ENCODE measurements around the gene DIP2C. TPM values are rescaled to one million over a fixed set of nuclear protein-coding genes. Genes with fewer than 3 reads are reported as not detected.
"Not testable (repeated sequence)": the region's sequence is repeated elsewhere in the genome, so short reads cannot be mapped to it uniquely, and the experiment has no call there.

The DIP2C gene
- total RNA-seq, 2 donors from 2014 or later = 11.0 to 12.2 TPM

DNA sequence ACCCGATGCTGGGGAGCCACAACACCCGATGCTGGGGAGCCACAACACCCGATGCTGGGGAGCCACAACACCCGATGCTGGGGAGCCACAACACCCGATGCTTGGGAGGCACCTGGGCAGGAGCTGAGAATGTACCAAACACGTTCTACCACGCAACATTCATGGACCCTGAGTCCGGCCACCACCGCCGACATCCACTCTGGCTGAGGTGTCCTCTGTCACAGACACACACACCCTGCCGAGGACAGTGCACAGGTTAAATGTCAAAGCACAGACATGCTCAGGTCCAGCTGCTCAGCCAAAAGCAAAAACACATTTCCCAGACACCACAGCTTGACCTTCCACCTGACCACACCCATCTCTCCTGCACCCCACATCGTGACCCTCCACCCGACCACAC, 148.4 kb downstream of the DIP2C start:
- ATAC-seq (no peak), DNase-seq (no peak)
- intact Hi-C loops (cut with DNase I, micrococcal nuclease) = no loop called here

DNA sequence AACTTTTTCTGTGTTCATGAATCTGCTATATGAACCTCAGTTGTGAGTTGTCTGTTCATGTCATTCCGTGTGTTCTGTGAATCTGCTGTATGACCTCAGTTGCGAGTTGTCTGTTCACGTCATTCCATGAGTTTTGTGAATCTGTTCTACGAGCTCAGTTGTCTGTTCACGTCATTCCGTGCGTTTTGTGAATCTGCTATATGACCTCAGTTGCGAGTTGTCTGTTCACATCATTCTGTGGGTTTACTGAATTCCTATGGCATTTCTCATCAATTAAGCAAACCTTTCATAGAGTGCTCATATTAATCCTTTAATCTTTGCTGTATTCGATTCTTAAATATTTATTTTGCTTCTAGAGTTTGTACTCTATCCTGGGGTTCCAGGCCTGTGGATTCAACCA, 150.6 kb downstream of the DIP2C start:
- ATAC-seq (no peak), DNase-seq (no peak)
- intact Hi-C loops (cut with DNase I, micrococcal nuclease) = no loop called here

DNA sequence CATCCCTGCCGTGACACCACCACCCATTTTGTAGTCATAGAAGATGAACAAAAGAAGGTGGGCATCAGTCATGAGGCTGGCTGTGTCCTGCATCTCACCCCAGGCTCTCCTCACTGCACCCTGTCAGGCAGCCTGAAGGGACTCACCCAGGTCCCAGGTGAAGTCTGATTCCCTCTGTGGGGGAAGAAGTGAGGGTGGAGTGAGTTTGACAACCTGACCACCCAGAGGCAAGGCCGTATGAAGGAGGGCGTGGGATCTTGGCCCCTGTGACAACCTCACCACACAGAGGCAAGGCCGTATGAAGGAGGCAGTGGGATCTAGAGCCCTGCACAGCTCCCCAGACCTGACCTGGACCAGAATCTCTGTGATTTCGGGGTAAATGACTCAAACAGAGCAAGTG, 152.5 kb downstream of the DIP2C start:
- intact Hi-C loops (cut with DNase I, micrococcal nuclease) = no loop called here
- ATAC-seq (no peak), DNase-seq (no peak)

DNA sequence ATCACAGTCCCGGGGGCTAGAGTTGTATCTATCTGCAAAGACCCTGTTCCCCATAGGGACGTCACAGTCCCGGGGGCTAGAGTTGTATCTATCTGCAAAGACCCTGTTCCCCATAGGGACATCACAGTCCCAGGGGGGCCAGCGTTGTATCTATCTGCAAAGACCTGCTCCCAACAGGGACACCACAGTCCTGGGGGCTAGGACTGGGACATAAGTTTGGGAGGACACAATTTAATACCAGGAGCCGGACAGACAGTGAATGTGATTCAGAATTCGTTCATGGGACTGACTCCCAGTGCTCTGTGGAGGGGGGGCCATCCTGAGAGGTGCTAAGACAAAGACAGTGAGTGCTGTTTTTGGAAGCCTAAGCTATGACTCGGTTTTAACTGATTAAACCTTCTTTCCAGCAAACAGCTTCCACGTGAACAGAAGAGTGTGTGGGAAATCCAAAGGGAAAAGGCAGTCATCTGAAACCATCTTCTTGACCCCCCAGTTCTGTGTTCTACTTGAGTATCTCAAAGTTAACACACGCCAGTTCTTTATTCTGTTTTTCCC, 153.0 kb downstream of the DIP2C start:
- ATAC-seq (no peak), DNase-seq (no peak)
- intact Hi-C loops (cut with DNase I, micrococcal nuclease) = no loop called here

DNA sequence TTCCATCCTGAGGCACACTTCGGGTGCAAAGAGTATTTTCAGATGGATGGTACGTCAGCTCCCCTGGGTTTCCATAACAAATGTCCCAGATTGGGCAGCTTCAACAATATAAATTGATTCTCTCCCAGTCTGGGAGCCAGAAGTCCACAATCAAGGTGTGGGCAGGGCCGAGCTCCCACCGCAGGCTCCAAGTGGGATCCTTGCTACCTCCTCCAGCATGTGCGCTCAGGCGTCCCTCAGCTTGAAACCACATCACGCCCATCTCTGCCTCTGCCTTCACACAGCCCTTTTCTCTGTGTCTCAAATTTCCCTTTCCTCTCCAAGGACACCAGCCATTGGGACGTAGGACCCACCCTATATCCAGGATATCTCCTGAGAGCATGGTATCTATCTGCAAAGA, 153.5 kb downstream of the DIP2C start:
- DNase-seq = no peak
- ATAC-seq = no peak
- intact Hi-C loops (cut with DNase I, micrococcal nuclease) = no loop called here

DNA sequence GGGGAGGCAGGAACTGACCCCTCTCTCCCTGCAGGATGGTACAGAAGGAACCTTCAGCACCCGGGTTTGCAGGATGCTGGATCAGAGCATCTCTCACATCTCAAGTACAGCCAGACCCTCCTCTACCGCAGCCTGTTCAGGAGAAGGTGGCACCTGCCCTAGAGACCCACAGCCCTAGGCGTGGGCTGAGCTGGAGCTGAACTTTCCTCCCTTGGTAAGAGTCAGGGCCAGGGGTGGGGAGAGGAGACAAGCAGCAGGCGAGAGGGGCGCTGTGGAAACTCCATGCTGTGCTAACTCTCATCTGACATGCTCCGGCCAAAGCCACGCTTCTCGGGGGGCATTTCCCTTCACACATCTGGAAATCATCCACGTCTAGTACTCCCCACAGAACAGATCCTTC, 154.4 kb downstream of the DIP2C start:
- ATAC-seq (no peak), DNase-seq (no peak)

DNA sequence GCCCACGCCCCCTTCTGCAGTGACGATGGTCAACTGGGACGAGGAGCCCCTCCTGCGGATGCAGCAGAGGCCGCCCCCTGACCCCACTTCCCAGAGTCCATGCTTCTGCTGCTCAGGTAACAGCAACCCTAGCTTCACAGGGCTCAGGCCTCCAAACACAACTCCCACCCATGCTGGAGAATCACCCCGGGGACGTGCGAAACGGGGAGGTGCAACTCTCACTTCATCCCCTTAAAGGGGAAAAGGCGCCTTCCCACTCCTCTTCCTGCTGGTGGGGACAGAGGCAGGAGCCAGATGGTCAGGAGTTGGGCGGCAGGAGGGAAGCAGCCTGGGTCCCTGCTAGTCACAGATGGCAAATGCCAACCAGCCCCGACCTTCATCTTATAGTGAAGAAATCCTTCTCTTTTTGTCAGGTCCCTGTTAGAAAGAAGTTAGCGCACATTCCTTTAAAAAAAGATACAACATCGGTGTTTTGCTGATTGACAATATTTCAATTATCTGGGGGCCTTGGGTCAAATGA, 155.4 kb downstream of the DIP2C start:
- DNase-seq (no peak), ATAC-seq (no peak)
- intact Hi-C loops (cut with DNase I, micrococcal nuclease) = no loop called here

More for the DNA sequence above, 154.4 kb downstream of the DIP2C start:
- intact Hi-C loops (cut with DNase I, micrococcal nuclease) = no loop called here

DNA sequence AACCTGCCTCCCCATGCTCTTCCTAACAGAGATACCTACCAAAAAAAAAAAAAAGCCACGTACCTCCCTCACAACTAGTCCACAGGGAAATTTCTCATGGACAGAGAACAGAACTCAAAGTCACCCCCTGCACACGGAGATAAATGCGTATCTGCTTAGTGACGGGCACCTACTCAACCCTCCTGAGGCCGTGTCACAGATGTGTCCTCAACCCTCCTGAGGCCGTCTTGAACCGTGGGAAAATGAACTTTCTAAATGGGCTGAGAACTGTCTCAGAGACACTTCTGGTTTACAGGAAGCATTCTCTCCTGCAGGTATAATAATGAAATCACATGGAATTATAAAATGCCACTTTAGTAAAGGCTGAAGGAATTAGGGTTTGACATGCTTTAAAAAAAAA, 155.9 kb downstream of the DIP2C start:
- intact Hi-C loops (cut with DNase I, micrococcal nuclease) = no loop called here
- no peak for ATAC-seq
- DNase-seq = no peak

DNA sequence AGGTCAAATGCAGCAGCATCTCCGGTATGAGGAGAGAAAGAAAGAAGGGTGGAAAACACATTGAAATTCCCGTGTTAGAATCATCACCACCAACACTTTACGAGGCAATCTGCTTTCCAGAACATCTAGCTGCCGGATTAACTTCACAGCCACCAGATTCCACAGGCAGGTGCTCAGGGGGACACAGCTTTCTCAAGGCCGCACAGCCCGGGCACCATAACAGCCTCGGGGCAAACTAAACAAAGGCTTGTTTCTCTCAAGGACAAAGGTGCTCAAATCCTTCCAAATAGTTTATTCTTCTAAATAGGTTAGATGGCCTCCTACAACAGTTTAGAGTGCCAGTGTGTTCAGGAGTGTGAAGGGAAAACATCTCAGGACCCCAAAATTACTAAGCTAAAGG, 156.3 kb downstream of the DIP2C start:
- intact Hi-C loops (cut with DNase I, micrococcal nuclease) = no loop called here
- ATAC-seq (no peak), DNase-seq (no peak)

DNA sequence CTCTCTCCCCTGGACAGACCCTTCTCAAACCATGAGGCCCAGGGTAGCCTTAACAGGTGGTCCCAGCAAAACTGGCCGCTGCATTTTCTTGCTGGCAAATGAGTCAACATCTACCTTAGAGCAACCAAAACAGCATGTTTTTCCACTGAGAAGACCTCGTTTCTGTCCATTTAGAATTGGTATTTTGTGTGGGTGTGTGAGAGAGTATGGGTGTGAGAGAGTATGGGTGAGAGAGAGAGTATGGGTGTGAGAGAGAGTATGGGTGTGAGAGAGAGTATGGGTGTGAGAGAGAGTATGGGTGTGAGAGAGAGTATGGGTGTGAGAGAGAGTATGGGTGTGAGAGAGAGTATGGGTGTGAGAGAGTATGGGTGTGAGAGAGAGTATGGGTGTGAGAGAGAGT, 157.1 kb downstream of the DIP2C start:
- intact Hi-C loops (cut with DNase I, micrococcal nuclease); ATAC-seq: not testable (repeated sequence)

DNA sequence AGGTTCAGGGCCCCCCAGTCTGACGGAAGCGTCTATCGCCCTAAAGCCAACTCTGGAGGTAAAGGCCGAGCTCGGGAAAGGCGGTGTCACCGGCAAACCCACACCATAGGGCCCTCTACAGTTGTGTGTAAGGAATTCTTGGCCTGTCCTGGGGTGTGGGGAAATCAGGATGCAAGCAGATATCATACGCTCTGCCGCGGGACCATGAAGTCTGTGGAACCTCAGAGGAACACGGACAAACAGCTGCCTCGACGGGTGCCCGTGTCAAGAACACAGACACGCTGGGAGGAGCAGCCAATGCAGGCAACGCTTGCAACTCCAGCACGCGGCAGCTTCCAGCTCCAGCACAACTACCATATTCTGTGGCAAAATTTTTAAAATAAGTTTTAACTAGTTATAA, 157.9 kb downstream of the DIP2C start:
- DNase-seq (no peak), ATAC-seq (no peak)
- intact Hi-C loops (cut with DNase I, micrococcal nuclease) = no loop called here

More for the DNA sequence above, 157.1 kb downstream of the DIP2C start:
- not testable (repeated sequence) for DNase-seq

DNA sequence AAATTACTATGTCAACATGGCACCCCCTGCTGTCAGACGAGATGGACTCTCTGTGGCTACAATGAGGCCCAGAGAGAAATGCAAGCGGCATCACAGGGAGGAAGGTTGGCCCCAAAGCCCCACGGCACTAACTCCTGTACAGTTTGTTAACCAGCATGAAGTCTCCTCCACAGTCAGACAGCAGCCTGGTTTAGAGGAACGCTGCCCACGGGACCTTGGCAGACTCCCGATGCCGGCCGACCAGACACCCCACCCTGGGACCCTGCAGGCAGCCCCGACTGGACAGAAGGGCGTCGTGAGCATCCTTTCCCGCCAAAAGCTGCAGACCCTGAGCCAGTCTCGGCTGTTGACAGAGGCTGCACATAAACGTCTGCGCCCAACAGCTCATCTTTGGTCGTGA, 158.8 kb downstream of the DIP2C start:
- ATAC-seq (no peak), DNase-seq (no peak)
- intact Hi-C loops (cut with DNase I, micrococcal nuclease) = no loop called here

DNA sequence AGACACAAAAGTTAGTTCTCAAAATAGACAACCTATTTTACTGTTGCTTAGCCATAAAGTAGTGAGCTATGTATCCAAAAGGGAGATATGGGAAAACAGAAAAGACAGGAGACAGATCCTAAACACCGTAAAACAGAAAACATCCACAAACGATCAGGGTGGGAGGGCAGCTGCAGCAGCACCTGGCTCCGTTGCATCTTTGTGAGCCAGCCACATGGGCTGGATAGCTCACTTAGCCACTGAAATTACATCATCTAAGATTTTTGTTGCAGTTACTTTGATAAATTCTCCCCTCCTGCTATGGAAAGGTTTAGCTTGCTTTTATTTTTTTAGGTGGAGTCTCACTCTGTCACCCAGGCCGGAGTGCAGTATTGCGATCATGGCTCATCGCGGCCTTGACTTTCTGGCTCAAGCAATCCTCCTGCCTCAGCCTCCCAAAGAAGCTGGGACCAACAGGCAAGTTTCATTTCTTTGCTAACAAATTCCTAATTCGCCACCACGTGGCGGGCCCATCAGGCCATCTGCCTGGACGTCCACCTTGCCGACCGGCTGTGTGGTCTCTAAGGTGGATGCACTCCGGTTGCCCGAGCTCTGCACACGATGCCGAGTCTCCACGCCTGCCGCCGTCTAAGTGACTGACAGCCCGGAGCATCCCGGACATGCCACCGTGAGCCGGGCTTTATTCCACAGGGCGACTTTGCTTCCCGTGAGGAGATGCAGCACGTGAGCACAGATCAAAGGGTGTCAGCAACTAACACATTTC, 159.8 kb downstream of the DIP2C start:
- intact Hi-C loops (cut with DNase I, micrococcal nuclease) = no loop called here
- DNase-seq = no peak
- ATAC-seq = no peak

DNA sequence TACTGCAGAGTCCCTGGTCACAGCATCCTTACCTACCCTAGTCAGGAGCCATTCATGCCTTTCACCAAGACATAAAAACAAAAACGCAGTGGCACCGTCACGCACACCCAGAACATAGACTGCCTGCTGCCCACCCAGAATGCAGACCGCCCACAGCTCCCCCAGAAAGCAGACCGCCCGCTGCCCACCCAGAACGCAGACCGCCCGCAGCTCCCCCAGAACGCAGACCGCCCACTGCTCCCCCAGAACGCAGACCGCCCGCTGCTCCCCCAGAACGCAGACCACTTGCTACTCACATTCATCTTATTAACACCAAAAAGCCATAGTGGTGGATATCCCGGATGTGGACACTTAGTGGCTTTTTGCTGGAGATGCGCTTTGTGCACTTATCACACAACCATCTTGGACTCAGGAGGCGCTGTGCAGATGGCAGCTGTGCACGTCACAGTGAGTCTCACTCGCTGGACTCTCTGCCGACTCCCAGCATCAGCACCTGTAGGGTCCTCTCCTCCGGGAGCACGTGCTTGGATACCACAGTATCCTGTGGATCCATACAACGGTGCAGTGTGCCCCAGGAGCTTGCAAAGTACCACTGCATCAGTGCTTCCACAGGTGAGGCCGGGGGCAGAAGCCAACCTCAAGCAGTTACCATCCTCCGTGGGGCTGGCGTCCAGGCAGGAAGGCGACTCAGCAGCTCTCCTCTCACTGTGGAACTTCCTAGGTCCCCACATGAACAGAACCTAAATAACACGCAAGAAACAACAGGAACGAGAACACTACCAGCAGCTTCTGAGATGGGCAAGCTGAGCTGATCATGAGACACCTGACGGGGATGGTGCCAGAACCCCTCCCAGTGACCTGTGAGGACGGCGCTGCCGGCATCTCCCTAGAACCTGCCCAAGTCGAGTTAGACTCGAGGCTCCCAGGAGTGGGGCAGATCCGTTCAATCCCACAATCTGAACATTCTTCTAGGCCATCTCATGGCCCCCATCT, 161.0 kb downstream of the DIP2C start:
- intact Hi-C loops (cut with DNase I, micrococcal nuclease) = no loop called here
- no peak for ATAC-seq

DNA sequence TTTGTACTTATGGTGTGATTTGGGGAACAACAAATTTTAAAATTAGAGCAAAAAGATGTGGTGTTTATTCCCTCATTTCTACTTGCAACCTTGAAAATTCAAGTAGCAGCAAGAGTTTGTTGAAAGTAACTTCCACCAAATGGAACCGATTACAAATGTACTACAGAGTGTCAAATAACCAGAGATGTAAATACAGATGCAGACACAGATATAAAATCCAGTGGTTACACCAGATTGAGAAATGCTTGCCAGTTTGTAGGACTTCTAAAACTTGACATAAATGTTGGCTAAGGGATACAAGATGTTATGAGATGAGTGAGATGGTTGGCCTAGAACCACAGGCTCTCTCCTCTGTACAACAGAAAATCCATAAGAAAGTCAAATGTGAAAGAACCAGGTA, 162.1 kb downstream of the DIP2C start:
- no peak for ATAC-seq
- intact Hi-C loops (cut with DNase I, micrococcal nuclease) = no loop called here

More for the DNA sequence above, 161.0 kb downstream of the DIP2C start:
- no peak for DNase-seq

DNA sequence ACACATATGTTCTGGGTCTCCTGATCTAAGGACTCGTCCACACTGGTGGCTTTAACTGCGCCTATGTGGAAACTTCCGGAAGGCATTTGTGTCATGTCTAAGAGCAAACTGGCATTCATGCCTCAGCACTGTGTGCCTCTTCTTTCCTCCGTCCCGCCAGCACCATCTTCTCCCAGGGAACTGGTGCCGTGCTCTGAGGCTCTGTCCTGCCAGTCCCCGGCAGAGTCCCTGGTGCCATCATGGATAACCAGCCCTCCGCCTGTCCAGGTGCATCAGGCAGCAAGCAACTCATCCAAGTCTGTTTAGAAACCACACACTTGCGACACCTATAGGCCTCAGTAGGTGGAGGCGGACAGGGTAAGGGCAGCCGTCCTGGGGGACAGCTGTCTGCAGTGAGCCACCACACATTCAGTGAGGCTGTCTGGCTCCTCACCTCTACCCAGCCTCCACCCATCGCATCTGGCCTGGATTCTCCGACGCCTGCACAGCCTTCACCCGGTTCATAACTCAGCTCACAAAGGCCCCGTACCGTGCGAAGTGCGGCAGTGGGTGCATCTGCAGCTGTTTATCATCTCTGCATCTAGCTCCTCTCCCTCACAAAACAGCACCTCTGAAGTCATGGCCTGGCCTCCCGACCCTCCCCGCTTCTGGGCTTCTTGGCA, 162.7 kb downstream of the DIP2C start:
- intact Hi-C loops (cut with DNase I, micrococcal nuclease) = no loop called here
- ATAC-seq (no peak), DNase-seq (no peak)

More for the DNA sequence above, 162.1 kb downstream of the DIP2C start:
- no peak for DNase-seq

DNA sequence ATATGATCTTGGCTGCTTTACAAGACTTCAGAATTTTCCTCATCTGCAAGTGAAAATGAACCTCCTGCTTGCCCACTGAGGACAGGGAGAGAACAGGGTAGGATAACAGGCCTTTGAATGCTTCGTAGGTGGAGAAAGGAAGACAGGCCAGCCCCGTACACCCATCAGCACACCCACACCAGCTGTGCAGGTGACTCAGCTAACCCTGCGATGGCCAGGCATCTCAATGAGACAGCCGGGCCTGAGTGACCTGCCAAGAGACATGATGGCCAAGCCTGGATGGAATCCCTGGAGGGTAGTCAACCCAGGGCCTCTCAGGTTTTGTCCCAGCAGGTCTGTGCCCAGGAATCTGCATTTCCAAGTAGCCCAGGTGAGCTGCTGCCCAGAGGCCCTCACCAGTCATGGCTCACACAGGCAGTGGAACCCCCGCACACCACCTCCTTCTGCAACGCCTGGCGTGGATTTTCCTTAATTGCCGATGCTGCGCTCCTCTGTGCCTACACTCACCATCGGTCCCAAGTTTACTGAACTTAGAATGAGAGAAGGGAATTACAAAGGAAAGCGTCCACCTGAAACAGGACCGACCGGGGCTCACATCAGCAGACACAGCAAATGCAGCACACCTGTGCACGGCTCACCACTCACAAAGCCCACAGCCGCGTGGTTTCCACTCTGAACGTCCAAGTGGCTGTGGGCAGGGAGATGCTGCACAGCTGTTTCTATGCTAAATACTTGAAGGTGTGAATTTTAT, 163.7 kb downstream of the DIP2C start:
- ATAC-seq (no peak), DNase-seq (no peak)
- intact Hi-C loops (cut with DNase I, micrococcal nuclease) = no loop called here

DNA sequence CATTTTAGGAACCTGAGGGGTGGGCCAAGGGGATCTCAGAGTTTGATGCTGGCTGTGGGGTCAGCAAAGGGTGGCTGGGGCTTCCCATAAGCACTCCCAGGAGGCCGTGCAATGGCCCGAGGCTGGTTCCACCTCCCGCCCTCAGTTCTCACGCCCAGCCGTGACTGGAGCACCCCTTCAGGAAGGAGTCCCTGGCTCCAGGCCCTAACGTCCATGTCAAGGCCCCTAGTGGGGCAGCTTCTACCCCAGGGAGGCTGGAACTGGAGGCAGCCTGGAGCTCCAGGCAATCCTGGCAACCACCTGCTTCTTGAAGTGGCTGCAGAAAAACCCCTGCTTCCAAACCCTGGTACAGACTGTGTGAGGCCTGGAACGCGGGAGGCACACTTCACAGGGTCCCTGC, 165.5 kb downstream of the DIP2C start:
- intact Hi-C loops (cut with DNase I, micrococcal nuclease) = no loop called here
- no peak for DNase-seq
- no peak for ATAC-seq

All from left colon (tissue), 2 donors.